ENCODE data around the gene CAPS2. TPM values are rescaled to one million over a fixed set of nuclear protein-coding genes. Genes with fewer than 3 reads are reported as not detected.

The CAPS2 gene
- total RNA-seq (2022) (11.8 and 12.1 TPM in 2 replicates), Bru-seq, nascent RNA (percentile 46 among the genes with signal in this experiment), BruChase-seq, experiment 1, labeled RNA remaining after a 6-hour chase (percentile 43 among the genes with signal in this experiment), BruChase-seq, experiment 2, labeled RNA remaining after a 2-hour chase (percentile 49 among the genes with signal in this experiment)
- long read RNA-seq, partial matches to known transcripts = 1 of 5 reads
- long read RNA-seq, other reads (novel, unspliced or antisense) = 4 of 5 reads

DNA sequence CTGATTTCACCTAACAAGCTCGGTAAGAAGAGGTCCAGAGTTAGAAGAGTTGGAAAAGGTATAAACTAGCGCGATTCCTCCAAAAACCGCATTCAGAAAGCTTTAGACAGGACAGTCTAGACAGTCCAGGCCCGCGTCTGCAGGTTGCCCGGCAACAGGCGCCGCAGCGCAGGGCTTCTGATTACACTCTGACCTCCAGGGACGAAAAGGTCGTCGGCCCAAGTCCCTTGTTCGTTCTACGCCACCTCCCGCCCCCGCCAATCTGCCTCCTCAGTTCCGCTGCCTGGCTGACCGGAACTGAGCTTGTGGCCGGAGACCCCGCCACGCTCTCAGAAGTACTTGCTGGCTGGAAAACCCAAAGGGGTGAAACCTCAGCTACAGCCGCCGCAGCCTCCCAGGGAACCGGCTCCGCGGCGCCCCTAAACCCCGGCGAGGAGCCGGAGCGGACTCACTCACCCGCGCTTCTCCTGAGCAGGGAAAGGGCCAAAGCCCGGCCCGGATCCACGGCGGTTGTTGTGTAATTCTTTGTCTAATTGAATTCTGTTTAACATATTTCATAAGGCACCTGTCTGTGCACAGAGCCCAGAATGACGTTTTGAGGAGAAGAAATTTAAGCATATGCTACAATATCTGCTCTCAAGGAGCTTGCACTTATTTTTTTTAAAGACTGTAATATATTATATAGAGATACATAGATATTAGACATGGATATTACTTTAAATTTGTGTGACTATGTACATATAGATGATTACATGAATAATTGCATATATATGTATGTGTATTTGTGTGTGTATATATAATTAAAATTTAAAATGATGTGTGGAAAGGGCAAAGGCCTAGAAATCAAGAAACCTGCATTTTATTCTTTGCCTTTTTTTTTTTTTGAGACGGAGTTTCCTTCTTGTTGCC is at the start of gene CAPS2:
TSS of gene CAPS2 (minus strand) at position 407 of the 909 bp plus-strand sequence. CDS start 3,826 bp downstream, outside the sequence.
- H3K36me3 Mint-ChIP-seq (ENCODE audit: insufficient read depth, unreplicated experiment) = peaks cover 20% of the 10 kb centered on the region
- peak within 1 kb of the TSS; percentile 78 for H3K4me3 Mint-ChIP-seq (ENCODE audit: low read depth, unreplicated experiment)
- peak within 1 kb of the TSS; percentile 63 for H3K27ac Mint-ChIP-seq (ENCODE audit: unreplicated experiment)
- TF ChIP-seq, protein P1, sequence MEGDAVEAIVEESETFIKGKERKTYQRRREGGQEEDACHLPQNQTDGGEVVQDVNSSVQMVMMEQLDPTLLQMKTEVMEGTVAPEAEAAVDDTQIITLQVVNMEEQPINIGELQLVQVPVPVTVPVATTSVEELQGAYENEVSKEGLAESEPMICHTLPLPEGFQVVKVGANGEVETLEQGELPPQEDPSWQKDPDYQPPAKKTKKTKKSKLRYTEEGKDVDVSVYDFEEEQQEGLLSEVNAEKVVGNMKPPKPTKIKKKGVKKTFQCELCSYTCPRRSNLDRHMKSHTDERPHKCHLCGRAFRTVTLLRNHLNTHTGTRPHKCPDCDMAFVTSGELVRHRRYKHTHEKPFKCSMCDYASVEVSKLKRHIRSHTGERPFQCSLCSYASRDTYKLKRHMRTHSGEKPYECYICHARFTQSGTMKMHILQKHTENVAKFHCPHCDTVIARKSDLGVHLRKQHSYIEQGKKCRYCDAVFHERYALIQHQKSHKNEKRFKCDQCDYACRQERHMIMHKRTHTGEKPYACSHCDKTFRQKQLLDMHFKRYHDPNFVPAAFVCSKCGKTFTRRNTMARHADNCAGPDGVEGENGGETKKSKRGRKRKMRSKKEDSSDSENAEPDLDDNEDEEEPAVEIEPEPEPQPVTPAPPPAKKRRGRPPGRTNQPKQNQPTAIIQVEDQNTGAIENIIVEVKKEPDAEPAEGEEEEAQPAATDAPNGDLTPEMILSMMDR (IDR thresholded peaks at IDR 0.05; ENCODE audit: unreplicated experiment) = no peak
- intact Hi-C loops (cut with micrococcal nuclease; ENCODE audit: unreplicated experiment) = no loop called here
- CTCF ChIA-PET = interaction anchor here (0.7 to 1.5 kb wide), 3 partner anchors 12 to 554 kb away, joined by 3 to 4 read pairs (median 3); partner anchors contain the start of gene GLIPR1
- no TSS peak for BruUV-seq (replicated peaks)
- no peaks in the 10 kb centered on the region for H3K27me3 Mint-ChIP-seq (ENCODE audit: unreplicated experiment)
- peaks cover 10% of the 10 kb centered on the region for H3K4me1 Mint-ChIP-seq (ENCODE audit: low read depth, unreplicated experiment)
- no peaks in the 10 kb centered on the region for H3K9me3 Mint-ChIP-seq (ENCODE audit: low read depth, unreplicated experiment)
- peak; percentile 90 for DNase-seq

DNA sequence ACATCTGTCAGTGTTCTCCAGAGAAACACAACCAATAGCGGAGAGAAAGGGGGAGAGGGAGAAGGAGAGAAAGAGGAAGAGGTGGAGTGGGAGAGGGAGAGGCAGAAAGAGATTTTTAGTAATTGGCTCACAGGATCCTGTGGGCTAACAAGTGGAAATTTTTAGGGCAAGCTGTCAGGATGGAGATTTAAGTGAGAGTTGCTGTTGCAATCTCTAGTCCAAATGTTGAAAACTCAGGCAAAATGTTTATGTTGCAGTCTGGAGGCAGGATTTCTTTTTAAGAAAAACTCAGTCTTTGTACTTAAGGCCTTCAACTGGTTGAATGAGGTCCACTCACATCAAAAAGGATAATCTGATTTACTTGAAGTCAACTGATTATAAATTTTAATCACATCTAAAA is 48.2 kb upstream of the CAPS2 start:
- peaks cover under 1% of the 10 kb centered on the region for H3K9me3 Mint-ChIP-seq (ENCODE audit: low read depth, unreplicated experiment)
- CTCF ChIA-PET = no interaction called here
- H3K36me3 Mint-ChIP-seq (ENCODE audit: insufficient read depth, unreplicated experiment) = no peaks in the 10 kb centered on the region
- DNase-seq = no peak
- TF ChIP-seq, protein P1 (IDR thresholded peaks at IDR 0.05; ENCODE audit: unreplicated experiment) = no peak
- intact Hi-C loops (cut with micrococcal nuclease; ENCODE audit: unreplicated experiment) = no loop called here
- no TSS peak for BruUV-seq (replicated peaks)
- no peaks in the 10 kb centered on the region for H3K27me3 Mint-ChIP-seq (ENCODE audit: unreplicated experiment)
- H3K27ac Mint-ChIP-seq (ENCODE audit: unreplicated experiment) = no peak overlapping the region
- H3K4me1 Mint-ChIP-seq (ENCODE audit: low read depth, unreplicated experiment) = no peaks in the 10 kb centered on the region
- no peak overlapping the region for H3K4me3 Mint-ChIP-seq (ENCODE audit: low read depth, unreplicated experiment)

DNA sequence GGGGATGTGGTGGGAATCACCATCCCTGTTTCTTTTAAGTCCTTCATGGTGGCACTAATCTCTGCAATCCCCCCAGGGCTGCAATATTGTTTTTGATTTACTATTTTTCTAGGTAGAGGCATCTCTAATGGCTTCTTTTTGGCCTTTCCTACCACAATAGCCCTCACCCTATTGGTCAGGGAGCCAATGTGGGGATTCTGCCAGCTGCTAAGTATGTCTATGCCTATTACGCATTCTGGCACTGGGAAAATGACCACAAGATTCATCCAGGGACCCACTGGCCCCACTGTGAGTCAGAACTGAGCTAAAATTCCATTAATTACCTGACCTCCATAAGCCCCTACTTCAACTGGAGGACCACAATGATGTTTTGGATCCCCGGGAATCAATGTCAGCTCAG is 44.8 kb upstream of the CAPS2 start:
- Mint-ChIP-seq H3K4me3 (ENCODE audit: low read depth, unreplicated experiment) (no peak overlapping the region), H3K4me1 (ENCODE audit: low read depth, unreplicated experiment) (no peaks in the 10 kb centered on the region), H3K36me3 (ENCODE audit: insufficient read depth, unreplicated experiment) (no peaks in the 10 kb centered on the region), H3K27me3 (ENCODE audit: unreplicated experiment) (no peaks in the 10 kb centered on the region), H3K27ac (ENCODE audit: unreplicated experiment) (no peak overlapping the region), H3K9me3 (ENCODE audit: low read depth, unreplicated experiment) (peaks cover 2% of the 10 kb centered on the region)
- TF ChIP-seq, protein P1 (IDR thresholded peaks at IDR 0.05; ENCODE audit: unreplicated experiment) = no peak
- BruUV-seq (replicated peaks) = no TSS peak
- CTCF ChIA-PET = no interaction called here
- no peak for DNase-seq
- intact Hi-C loops (cut with micrococcal nuclease; ENCODE audit: unreplicated experiment) = no loop called here

DNA sequence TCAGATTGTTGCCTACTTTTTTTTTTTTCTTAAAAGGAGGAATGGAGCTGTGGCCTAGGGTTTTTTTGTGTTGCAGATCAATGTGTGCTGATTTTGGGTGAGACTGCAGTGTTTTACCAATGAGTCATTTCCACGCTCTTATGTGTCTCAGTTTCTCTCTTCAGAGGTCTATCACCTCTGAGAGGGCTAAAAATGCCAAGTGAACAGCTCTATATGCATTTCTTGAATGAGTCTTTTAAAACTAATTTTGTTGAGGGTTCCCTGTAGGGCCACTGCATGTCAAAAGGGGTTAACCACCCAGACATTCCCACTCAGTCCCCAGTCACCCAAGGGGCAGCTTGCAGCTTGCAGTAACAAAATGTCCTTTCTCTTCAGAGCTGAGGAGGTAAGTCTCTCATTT is 36.5 kb upstream of the CAPS2 start:
- Mint-ChIP-seq H3K4me1 (ENCODE audit: low read depth, unreplicated experiment) (peaks cover 10% of the 10 kb centered on the region), H3K9me3 (ENCODE audit: low read depth, unreplicated experiment) (no peaks in the 10 kb centered on the region), H3K27me3 (ENCODE audit: unreplicated experiment) (no peaks in the 10 kb centered on the region), H3K4me3 (ENCODE audit: low read depth, unreplicated experiment) (no peak overlapping the region), H3K36me3 (ENCODE audit: insufficient read depth, unreplicated experiment) (no peaks in the 10 kb centered on the region), H3K27ac (ENCODE audit: unreplicated experiment) (no peak overlapping the region)
- CTCF ChIA-PET = no interaction called here
- no TSS peak for BruUV-seq (replicated peaks)
- no peak for DNase-seq
- TF ChIP-seq, protein P1 (IDR thresholded peaks at IDR 0.05; ENCODE audit: unreplicated experiment) = no peak
- intact Hi-C loops (cut with micrococcal nuclease; ENCODE audit: unreplicated experiment) = no loop called here

Data from Calu3 (cell line).